Activated CD4-positive, CD25-positive, alpha-beta regulatory T cell (primary cell): ENCODE data around the gene FNDC1.
"Not testable (repeated sequence)": the region's sequence is repeated elsewhere in the genome, so short reads cannot be mapped to it uniquely, and the experiment has no call there.

Experiments used
- DNase-seq, 4 experiments: peaks; one replicate each; lab custom pipeline; 2025; lab: John Stamatoyannopoulos, UW

FNDC1 gene

GRCh38 chr6:159259441-159260125 lies 90.4 kb downstream of the FNDC1 start:
- DNase-seq: no peak

- DNase-seq: no peak
Measured at GRCh38 chr6:159260208-159260607, 91.0 kb downstream of the FNDC1 start.

- DNase-seq: no peak
Measured at GRCh38 chr6:159261995-159262394, 92.8 kb downstream of the FNDC1 start.

DNA sequence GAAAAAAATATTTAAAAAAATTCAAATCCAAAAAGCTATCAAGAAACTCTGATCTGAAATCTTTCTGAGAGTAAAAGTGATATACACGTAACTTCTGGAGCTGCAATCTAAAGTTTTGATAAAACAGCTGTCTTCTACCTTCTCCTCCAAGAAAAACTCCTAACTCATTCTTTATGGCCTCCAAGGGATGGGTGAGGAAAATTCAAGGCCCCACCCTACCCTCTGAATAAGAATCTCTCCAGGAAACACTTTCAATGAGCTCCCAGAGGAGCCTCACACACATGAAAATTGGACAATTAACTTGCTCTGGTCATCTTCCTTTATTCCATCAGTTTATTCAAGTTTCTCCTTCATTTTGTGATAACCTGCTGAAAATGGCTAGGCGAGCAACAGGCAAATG lies 93.4 kb downstream of the FNDC1 start:
- no peak for DNase-seq

GRCh38 chr6:159267165-159267564 lies 98.0 kb downstream of the FNDC1 start:
- DNase-seq: no peak

GRCh38 chr6:159268511-159268910 lies 99.3 kb downstream of the FNDC1 start:
- no peak for DNase-seq

DNA sequence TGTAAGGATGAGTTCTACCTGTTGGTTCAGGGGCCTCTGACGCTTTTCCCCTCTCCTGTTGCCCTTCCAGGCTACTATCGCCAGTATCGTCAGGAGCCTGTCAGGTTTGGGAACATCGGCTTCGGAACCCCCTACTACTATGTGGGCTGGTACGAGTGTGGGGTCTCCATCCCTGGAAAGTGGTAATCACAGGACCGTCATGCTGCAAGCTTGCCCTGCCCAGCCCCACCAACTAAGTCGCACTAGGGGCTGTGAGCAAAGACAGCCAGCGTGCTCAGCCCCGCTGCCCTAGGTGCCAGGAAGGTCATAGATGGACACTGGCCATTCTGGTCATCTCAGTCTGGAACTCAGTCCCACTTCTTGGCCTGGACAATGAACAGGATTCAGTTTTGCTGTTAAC lies 102.1 kb downstream of the FNDC1 start:
- DNase-seq: no peak

DNA sequence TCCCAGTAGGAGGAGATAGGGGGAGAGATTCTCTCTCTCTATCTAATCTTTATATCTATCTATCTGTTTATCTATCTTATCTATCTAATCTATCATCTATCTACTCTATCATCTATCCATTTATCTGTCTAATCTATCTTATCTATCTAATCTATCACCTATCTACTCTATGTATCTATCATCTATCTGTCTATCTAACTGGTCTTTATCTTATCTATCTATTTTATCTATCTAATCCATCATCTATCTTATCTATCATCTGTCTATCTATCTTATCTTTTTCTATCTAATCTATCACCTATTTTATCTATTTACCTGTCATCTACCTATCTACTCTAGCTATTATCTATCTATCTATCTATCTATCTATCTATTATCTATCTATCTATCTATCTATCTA lies 109.4 kb downstream of the FNDC1 start:
- no peak for DNase-seq

- no peak for DNase-seq
Measured at GRCh38 chr6:159279790-159280277, 110.6 kb downstream of the FNDC1 start.

DNA sequence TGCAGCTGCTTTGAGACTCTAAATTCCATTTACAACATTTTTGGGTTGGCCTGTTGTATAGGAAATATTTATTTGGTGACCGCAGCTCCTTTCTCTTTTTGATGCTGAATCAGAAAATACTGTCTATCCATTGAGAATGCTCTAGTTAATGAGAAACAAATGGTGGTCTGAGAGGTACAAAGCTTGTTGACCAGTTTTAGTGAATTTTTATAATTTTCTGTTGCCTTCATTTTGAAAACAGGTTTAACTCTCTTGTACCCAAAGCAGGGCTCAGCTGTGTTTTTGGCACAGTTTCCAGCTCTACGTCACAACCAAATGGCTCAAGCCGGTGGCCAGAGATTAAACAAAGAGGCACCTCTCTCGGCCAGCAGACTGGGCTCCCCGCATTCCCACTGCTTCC lies 113.2 kb downstream of the FNDC1 start:
- DNase-seq: no peak

DNA sequence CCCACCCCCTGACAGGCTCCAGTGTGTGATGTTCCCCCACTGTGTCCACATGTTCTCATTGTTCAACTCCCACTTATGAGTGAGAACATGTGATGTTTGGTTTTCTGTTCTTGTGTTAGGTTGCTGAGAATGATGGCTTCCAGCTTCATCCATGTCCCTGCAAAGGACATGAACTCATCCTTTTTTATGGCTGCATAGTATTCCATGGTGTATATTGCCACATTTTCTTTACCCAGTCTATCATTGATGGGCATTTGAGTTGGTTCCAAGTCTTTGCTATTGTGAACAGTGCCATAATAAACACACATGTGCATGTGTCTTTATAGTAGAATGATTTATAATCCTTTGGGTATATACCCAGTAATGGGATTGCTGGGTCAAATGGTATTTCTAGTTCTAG lies 115.5 kb downstream of the FNDC1 start:
- DNase-seq: not testable (repeated sequence)

- no peak for DNase-seq
Measured at GRCh38 chr6:159298840-159299239, 129.6 kb downstream of the FNDC1 start.

DNA sequence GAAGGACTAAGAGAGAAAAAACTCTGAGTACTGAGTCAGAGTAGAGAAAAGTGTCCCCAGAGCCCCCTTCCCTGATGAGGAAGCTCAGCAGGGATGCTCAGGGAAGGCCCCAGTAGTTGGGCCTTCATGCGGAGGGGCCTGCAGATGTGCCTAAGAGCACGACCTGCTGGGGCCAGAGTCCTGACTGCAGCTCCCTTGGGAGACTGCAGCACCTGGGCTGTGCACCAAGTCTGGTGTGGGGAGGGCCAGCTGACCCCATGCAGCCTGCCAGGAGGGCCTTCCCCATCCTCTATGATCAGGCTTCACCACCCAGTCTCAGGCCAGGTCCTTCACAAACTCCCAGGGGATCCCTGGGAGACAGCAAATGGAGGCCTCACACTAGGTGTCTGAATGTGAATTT lies 130.4 kb downstream of the FNDC1 start:
- DNase-seq: no peak

DNA sequence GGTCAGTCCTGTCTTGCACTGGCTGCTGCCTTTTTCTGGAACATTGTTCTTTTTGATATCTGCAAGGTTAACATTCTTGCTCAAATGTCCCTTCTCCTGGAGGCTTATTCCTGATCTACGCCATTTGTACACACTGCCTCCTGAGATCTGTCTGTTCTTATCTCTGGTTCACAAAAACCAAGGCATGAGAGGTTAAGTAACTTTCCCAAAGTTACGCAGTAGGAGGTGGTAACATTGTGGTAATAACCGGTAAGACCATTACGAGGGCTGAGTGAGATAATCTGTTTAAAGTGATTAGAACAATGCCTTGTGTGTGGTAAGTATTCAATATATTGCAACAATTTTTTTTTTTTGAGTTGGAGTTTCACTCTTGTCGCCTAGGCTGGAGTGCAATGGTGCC lies 132.1 kb downstream of the FNDC1 start:
- DNase-seq: no peak

DNA sequence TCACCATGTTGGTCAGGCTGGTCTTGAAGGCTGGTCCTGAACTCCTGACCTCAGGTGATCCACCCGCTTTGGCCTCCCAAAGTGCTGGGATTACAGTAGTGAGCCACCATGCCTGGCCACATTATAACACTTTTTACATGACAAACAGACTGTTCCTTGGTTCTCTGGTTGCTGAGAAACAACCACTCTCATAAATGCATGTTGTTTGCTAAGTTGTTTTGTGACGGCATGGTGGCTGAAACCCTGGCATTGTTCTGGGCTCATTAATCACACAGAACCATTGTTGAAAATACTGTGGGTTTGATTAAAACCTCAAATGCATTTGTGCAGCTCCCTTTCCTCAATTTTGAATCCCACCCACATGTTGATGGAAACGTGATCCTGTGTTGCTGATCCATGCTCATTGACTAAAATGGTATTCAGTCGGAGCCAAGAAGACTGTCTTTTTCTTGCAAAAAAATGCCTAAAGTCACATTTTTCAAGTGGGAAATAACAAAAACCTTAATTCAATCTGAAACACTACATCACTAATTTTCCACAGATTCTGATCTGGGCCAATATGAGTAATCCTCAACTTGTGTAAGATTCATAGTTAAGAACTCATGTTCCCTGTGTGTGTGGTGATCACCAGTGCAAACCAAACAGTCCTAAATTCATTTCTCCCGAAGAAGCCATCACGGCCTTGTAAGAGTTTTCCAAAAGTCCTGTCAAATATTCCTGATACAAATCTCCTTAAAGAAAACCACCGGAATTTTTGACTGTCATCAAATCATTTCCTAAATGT lies 132.8 kb downstream of the FNDC1 start:
- DNase-seq: no peak

DNA sequence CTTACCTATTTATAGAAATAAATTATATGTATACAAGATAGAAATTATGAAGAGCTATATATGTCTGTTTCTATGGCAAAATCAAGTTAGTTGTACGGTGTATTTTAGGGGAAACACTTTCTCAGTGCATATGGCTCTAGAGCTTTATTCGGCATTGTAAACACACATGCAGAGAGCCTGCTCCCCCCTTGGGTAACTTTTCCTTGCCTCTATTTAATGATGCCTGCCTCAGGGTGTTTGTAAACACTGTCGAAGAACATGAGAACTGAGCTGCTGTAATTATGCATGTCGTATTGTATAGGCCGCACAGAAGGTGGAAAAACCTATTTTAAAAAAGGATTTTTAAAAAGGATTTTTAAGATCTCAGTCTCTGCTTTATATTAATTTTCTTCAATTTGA lies 133.4 kb downstream of the FNDC1 start:
- DNase-seq: no peak

DNA sequence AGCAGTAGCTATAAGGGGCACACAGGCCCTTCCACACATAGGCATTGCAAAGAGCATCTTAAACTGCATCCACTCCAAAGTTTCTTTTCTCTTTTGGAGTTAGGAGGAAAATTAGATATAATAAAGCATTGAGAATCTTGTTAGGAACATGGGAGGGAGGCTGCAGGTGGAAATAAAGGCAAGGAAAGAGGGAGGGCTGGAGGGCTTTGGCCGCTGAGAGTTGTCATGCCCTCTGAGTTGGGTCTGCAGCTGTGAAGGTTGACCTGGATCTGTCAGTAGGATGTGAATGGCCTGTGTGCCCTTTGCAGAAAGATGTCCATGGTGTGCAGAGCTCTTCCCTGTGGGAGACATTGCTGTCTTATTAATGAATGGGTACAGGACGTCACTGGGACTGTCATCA lies 134.0 kb downstream of the FNDC1 start:
- DNase-seq: no peak

DNA sequence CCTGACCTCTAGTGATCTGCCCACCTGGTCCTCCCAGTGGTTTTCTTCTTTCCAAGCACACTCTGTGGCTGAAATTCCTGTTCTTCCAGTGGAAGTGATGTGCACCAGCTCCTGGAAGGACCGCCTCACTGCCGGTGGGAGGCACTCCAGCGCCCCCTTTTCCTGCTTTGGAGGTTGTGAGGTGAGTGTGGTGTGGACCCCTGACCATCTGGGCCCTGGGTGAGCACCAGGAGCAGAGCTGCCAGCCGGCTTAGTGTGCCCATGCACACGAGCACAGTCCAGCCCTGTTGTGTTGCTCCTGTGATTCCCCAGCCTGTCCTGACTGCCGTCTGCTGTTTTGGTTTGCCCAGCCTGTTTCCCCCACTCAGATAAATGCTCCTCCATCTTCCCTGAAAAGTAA lies 134.6 kb downstream of the FNDC1 start:
- no peak for DNase-seq

DNA sequence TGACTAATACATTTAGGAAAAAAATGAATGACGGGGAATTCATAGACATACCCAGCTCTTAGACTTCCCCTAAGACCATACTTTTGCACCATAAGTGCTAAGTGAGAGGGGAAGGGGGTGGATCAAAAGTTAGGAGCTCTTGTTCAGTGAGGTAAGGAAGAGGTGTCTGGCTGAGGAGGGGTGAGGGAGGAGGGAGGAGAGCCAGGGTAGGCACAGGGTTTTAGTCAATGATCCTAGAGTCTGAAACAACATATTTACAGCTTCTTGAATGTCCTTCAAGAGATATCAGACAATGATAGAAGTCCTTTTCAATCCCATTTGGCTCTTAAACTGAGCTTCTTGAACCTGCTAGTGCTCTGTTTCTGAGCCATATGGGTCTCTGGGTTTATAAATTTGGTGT lies 135.4 kb downstream of the FNDC1 start:
- no peak for DNase-seq

DNA sequence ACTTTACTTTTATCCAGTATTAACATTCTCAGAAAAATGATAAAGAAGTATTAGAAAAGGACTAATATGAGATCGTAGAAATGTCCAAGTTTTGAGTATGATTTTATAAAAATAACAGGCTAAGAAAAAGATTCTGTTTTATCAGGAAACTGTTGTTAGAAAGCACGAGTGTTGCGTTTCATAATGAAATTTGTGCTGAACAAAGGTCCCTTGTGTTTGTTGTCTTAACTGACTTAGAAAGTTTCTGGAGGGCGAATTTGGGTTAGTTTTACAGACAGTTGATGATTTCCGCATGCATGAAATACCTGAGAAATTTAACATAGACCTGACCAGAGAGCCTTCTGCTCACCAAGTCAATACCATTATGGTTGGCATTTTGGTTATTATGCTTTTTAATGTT lies 136.0 kb downstream of the FNDC1 start:
- no peak for DNase-seq

DNA sequence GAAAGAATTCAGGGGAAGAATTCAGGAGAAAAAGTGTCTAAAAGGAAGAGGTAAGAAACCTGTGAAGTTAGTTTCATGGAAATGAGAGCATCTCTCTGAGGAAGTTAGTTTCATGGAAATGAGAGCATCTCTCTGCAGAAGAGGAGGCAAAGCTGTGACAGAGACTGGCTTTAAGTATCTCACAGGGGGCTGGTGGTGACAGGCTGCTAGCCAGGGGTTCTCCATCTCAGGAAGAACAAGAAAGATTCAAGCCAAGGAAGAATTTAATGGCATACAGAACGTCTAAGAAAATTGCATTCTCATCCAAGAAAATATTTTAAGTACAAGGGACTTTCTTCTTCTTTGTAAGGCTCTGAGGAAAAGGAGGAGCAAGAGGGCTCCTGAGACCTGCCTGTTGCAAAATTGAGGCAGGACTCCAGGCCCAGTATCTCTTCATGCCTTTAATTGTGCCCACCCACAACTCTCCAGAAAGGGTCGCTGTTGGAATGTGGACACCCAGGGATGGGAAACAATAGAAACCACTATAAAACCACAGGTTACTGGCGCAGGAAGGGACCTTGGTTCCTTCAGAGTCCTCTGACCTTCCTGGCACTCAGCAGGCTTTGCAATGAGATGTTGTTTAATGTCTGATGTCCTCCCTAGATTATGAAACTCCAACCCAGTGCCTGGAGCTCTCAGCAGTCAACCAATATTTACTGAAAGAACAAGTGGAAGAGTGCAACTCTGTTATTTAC lies 136.8 kb downstream of the FNDC1 start:
- no peak for DNase-seq

- DNase-seq: no peak
Measured at GRCh38 chr6:159307246-159307790, 138.1 kb downstream of the FNDC1 start.

DNA sequence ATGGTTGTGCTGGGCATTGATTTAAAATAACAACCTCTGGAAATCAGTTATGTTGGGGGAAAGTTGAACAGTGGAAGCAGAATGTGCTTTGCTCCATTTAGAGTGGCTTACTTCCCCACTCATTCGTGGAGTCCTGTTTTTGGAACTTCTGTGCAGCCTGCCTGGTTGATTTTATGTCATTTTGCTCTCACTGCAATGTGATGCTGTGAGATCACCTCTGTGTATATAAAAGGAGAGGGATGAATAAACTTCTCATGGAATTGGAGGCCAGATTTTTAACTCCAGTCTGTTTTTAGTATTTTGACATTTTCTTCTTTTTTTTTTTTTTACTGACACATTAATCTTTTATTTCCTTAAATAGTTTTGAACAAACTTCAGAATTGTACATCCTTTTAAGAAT lies 139.0 kb downstream of the FNDC1 start:
- DNase-seq: no peak
